ENCODE data around the gene SPATA31A1.
"Not testable (repeated sequence)": the region's sequence is repeated elsewhere in the genome, so short reads cannot be mapped to it uniquely, and the experiment has no call there.

SPATA31A1 gene

DNA sequence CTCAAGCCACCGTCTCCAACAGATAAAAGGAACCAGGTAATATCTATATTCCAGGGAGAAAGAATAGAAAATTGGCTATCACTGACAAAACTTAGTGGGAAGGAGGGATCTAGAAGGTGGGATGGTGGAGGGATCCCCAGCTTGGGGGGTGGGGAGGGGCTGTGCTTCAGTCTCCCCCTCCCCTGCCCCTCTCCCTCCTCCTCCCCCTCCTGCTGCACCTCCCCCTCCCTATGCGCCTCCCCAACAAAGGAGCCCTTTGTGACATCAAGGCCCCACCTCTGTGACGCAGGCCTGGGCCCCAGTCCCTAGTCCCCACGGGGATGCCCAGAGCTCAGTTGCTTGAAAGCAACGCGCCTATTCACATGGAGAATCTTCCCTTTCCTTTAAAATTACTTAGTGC lies at the start of gene SPATA31A1:
SPATA31A1 (plus strand) TSS at position 301 of the 400 bp plus-strand sequence; CDS start at position 363, 62 bp downstream.
- not testable (repeated sequence) for DNase-seq (ENCODE audit: low read depth)

DNA sequence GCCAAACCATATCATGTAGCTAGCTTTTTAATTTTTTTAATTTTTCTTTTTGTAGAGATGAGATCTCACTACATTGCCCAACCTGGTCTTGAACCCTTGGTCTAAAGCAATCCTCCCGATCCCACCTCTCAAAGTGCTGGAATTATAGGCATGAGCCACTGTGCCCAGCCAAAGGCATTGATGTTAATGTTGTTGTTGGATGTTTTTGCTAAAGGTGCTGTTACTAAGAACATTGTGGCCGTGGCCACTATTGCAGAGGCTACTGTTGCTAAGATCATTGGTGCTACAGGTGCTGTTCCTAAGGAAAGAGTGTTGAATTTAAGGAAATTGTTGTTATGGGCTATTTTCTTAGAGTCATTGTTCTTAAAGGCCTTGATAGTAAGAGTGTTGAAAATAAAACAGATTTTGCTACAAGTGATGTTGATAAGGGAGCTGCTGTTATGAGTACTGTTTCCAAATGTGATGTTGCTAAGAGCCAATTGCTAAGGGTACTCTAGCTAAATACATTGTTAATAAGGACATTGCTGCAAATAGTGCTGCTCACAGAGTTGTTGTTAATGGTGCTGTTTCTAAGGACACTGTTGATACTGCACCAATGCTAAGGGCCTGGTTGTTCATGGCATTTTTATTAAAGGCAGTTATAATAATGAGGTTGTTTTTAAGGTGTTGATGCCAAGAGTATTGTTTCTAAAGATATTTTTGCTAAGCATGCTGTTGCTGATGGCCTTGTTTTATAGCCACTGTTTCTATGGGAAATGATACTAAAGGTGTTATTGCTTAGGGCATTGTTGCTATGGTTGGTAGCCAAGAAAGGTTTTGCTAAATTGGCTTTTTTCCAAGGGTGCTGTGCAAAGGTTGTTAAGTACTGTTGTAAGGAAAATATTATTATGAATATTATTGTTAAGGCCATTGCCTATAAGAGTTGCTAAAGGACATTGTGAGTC lies 52.1 kb downstream of the SPATA31A1 start:
- not testable (repeated sequence) for DNase-seq (ENCODE audit: low read depth)

DNA sequence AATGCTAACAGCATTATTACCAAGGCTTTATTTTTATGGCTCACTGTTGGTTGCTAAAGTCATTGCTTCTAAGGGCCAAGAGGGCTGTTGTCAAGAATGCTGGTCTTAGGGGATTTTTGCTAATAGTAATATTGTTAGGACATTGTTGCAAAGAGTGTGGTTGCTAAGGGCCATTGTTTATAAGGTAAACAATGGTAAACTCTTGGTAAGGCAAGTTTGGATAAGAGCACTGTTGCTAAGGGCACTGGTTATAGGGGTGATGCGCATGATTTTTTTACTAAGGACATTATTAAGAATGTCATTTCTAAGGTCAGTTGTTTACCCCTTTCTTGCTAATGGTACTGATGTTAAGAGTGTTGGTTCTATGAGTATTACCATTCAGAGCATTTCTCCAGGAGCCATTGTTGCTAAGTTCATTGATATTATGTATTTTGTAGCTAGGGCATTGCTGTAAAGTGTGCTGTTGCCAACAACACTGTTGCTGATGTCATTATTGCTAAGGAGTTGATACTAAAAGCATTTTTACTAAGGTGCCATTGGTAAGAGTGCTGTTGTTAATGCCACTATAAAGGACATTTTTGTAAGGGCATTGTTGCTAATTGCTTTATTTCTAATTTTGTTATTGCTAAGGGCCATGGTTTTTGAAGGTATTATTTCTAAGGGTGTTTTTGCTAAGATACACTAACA lies 55.9 kb downstream of the SPATA31A1 start:
- not testable (repeated sequence) for DNase-seq (ENCODE audit: low read depth)
